NCI-H2227 treated with DMSO at 0.1 percent for 48 hours (cell line): ENCODE results near the gene IDH3G.
"Not testable (repeated sequence)": the region's sequence is repeated elsewhere in the genome, so short reads cannot be mapped to it uniquely, and the experiment has no call there.

Experiments used
- DNase-seq: peaks from one replicate; lab custom pipeline; 2025; lab: John Stamatoyannopoulos, UW

IDH3G gene

GRCh38 chrX:153762626-153763173, 31.5 kb downstream of the IDH3G start:
- DNase-seq, result no peak

GRCh38 chrX:153761863-153762262, 32.3 kb downstream of the IDH3G start:
- DNase-seq, result no peak

- no peak for DNase-seq
Observed at GRCh38 chrX:153755136-153755535, 39.0 kb downstream of the IDH3G start.

- DNase-seq, result no peak
Observed at GRCh38 chrX:153750127-153750774, 43.9 kb downstream of the IDH3G start.

- DNase-seq, result not testable (repeated sequence)
Observed at GRCh38 chrX:153749017-153749416, 45.2 kb downstream of the IDH3G start.

GRCh38 chrX:153746991-153747390, 47.2 kb downstream of the IDH3G start:
- not testable (repeated sequence) for DNase-seq

GRCh38 chrX:153746359-153746758, 47.8 kb downstream of the IDH3G start:
- no peak for DNase-seq

GRCh38 chrX:153745067-153745433, 49.1 kb downstream of the IDH3G start:
- DNase-seq, result not testable (repeated sequence)

- DNase-seq, result no peak
Observed at GRCh38 chrX:153744210-153745066, 49.7 kb downstream of the IDH3G start.

- DNase-seq, result not testable (repeated sequence)
Observed at GRCh38 chrX:153743468-153744209, 50.5 kb downstream of the IDH3G start.

GRCh38 chrX:153742796-153743467, 51.2 kb downstream of the IDH3G start:
- DNase-seq, result not testable (repeated sequence)

GRCh38 chrX:153742111-153742510, 52.1 kb downstream of the IDH3G start:
- DNase-seq, result not testable (repeated sequence)

GRCh38 chrX:153741446-153741845, 52.7 kb downstream of the IDH3G start:
- no peak for DNase-seq

- DNase-seq, result no peak
Observed at GRCh38 chrX:153740631-153741222, 53.4 kb downstream of the IDH3G start.

GRCh38 chrX:153739754-153740486, 54.3 kb downstream of the IDH3G start:
- no peak for DNase-seq

- no peak for DNase-seq
Observed at GRCh38 chrX:153738056-153738605, 56.0 kb downstream of the IDH3G start.

- no peak for DNase-seq
Observed at GRCh38 chrX:153736871-153737441, 57.2 kb downstream of the IDH3G start.

- DNase-seq, result no peak
Observed at GRCh38 chrX:153736071-153736820, 57.9 kb downstream of the IDH3G start.
